Panc1 (cell line): ENCODE measurements around the gene VTI1B.

Source experiments
- SIN3A ChIP-seq: IDR thresholded peaks from 2 replicates; pipeline ENCODE4 v1.6.1; 2012; ENCODE audit warnings: low read depth, mild to moderate bottlenecking, low read length, moderate library complexity, borderline replicate concordance; ENCODE audit not compliant: insufficient read depth
- TF ChIP-seq, protein P1 (sequence below): fragments of 450-650 bp; IDR thresholded peaks from 2 replicates; pipeline ENCODE4 v1.5.1; 2017; ENCODE audit warnings: mild to moderate bottlenecking

DNA sequence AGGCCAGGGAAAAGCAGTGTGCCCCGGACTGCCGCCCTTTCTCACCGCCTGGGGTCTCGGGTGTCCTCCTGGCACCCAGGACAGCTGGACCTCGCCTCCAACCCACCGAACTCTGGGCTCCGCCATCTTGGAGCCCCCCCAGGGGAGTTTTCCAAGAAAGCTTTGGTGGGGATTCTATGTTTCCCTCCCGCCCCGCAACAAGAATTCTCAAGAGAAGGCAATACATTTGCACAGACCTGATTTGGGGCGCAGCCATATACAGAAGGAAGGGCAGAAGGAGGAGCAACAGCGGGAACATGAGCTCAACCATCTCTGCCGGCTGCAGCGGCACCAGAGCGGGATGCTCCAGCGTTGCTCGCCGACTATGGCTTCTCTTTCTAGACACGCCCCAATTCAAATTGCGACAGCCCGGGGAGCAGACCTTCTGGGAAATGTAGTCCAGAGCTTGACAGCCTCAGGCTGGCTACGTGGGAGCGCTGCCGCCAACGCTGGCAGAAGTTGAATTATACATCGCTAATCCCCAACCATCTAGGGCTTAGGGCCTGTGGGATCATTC is 21.0 kb upstream of the VTI1B start, which contains the start of gene RDH11:
- TF ChIP-seq SIN3A: no peak
- TF ChIP-seq, protein P1, sequence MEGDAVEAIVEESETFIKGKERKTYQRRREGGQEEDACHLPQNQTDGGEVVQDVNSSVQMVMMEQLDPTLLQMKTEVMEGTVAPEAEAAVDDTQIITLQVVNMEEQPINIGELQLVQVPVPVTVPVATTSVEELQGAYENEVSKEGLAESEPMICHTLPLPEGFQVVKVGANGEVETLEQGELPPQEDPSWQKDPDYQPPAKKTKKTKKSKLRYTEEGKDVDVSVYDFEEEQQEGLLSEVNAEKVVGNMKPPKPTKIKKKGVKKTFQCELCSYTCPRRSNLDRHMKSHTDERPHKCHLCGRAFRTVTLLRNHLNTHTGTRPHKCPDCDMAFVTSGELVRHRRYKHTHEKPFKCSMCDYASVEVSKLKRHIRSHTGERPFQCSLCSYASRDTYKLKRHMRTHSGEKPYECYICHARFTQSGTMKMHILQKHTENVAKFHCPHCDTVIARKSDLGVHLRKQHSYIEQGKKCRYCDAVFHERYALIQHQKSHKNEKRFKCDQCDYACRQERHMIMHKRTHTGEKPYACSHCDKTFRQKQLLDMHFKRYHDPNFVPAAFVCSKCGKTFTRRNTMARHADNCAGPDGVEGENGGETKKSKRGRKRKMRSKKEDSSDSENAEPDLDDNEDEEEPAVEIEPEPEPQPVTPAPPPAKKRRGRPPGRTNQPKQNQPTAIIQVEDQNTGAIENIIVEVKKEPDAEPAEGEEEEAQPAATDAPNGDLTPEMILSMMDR: no peak
